HL-60 (cell line): ENCODE results near the gene CCDC102A.

Experiments
- CTCF ChIP-seq: IDR thresholded peaks from one replicate; pipeline ENCODE4 v1.5.1; 2011; ENCODE audit warnings: low read length, control low read depth, inconsistent platforms; ENCODE audit not compliant: insufficient read depth
- GABPA ChIP-seq: IDR thresholded peaks from 2 replicates; pipeline ENCODE4 v1.6.1; 2012; ENCODE audit warnings: low read depth
- POLR2AphosphoS5 ChIP-seq: IDR thresholded peaks from 2 replicates; pipeline ENCODE4 v1.6.1; 2012; ENCODE audit warnings: low read depth
- REST ChIP-seq: IDR thresholded peaks from 2 replicates; pipeline ENCODE4 v1.6.1; 2012; ENCODE audit warnings: low read depth; ENCODE audit not compliant: insufficient replicate concordance
- SPI1 ChIP-seq: IDR thresholded peaks from 2 replicates; pipeline ENCODE4 v1.6.1; 2012; ENCODE audit warnings: low read depth, mild to moderate bottlenecking, borderline replicate concordance

GRCh38 chr16:57572978-57573728 lies 36.8 kb upstream of the CCDC102A start:
- TF ChIP-seq POLR2AphosphoS5, result no peak
- no peak for TF ChIP-seq CTCF
- no peak for TF ChIP-seq GABPA
- TF ChIP-seq REST, result no peak
- TF ChIP-seq SPI1, result no peak
